OCI-LY1 (cell line): ENCODE results near the gene DNAJC5G.

Experiments used
- EZH2 ChIP-seq: fragments of 200-600 bp; sonication (generic), shearing (Covaris generic); IDR thresholded peaks from 2 replicates; pipeline ENCODE4 v1.8.0; 2017; ENCODE audit warnings: borderline replicate concordance, mixed run types, mild to moderate bottlenecking, antibody characterized with exemption, low read length, moderate library complexity, mixed read lengths
- TF ChIP-seq, protein P1 (sequence below): fragments of 200-600 bp; sonication (generic), shearing (Covaris generic); IDR thresholded peaks from 2 replicates; pipeline ENCODE4 v1.5.1; 2017; ENCODE audit warnings: mild to moderate bottlenecking, antibody characterized with exemption, low read length, moderate library complexity, mixed read lengths

DNA sequence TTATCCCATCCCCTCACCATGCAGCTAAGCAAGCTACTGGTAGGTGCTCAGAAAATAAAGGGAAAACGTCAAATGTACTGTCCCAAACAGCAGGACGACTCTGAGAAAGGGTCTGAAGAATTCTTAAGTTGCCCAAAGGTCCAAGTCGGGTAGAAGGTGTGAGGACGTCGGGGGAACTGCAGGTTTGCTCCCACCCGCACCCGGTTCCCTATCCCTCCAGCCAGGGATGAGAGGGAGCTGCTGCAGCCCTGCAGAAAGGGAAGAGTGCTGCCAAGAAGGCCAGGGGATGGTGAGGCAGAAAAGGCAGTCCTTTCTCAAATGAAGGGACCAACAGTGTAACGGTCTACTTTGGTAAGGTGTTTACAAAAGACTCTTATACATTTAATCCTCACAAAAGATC, 39.9 kb downstream of the DNAJC5G start:
- TF ChIP-seq, protein P1, sequence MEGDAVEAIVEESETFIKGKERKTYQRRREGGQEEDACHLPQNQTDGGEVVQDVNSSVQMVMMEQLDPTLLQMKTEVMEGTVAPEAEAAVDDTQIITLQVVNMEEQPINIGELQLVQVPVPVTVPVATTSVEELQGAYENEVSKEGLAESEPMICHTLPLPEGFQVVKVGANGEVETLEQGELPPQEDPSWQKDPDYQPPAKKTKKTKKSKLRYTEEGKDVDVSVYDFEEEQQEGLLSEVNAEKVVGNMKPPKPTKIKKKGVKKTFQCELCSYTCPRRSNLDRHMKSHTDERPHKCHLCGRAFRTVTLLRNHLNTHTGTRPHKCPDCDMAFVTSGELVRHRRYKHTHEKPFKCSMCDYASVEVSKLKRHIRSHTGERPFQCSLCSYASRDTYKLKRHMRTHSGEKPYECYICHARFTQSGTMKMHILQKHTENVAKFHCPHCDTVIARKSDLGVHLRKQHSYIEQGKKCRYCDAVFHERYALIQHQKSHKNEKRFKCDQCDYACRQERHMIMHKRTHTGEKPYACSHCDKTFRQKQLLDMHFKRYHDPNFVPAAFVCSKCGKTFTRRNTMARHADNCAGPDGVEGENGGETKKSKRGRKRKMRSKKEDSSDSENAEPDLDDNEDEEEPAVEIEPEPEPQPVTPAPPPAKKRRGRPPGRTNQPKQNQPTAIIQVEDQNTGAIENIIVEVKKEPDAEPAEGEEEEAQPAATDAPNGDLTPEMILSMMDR: no peak
- TF ChIP-seq EZH2: no peak
